Astrocyte of the spinal cord (primary cell): ENCODE measurements around the gene GNAQ.

Experiments used
- DNase-seq: peaks from one replicate; pipeline ENCODE4 v3.0.0; 2011; ENCODE audit warnings: low read depth, low spot score
- H3K4me3 ChIP-seq: 2 replicates; pipeline ENCODE4 v1.5.1; 2011; ENCODE audit warnings: low read depth, mild to moderate bottlenecking, low read length, moderate library complexity
- CTCF ChIP-seq: IDR thresholded peaks from 2 replicates; pipeline ENCODE4 v1.5.1; 2012; ENCODE audit warnings: low read depth, mild to moderate bottlenecking, low read length, inconsistent platforms
- in situ Hi-C: cut with HindIII; loops from 2 replicates; pipeline ENCODE4 v1.10.0; 2017; ENCODE audit warnings: low sequenced_read_pairs

GNAQ gene

GRCh38 chr9:77906991-77907390, 124.6 kb downstream of the GNAQ start:
- no peak overlapping the region for H3K4me3 ChIP-seq
- no peak for TF ChIP-seq CTCF
- in situ Hi-C loops: no loop called here
- DNase-seq: no peak

GRCh38 chr9:77903666-77904285, 127.8 kb downstream of the GNAQ start:
- no peak for TF ChIP-seq CTCF
- DNase-seq: no peak
- in situ Hi-C loops: no loop called here
- H3K4me3 ChIP-seq: no peak overlapping the region

- in situ Hi-C loops: no loop called here
- no peak for TF ChIP-seq CTCF
- no peak for DNase-seq
- no peak overlapping the region for H3K4me3 ChIP-seq
These were observed 129.8 kb downstream of the GNAQ start for GRCh38 chr9:77901771-77902170.

- no peak for TF ChIP-seq CTCF
- in situ Hi-C loops: no loop called here
These were observed 130.6 kb downstream of the GNAQ start for GRCh38 chr9:77901018-77901417.

GRCh38 chr9:77899679-77900354, 131.8 kb downstream of the GNAQ start:
- DNase-seq: peak; percentile 80
- in situ Hi-C loops: no loop called here
- no peak overlapping the region for H3K4me3 ChIP-seq
- TF ChIP-seq CTCF: no peak

More at GRCh38 chr9:77901018-77901417, 130.6 kb downstream of the GNAQ start:
- DNase-seq: no peak
- H3K4me3 ChIP-seq: no peak overlapping the region

GRCh38 chr9:77898864-77899263, 132.7 kb downstream of the GNAQ start:
- no peak for DNase-seq
- no peak for TF ChIP-seq CTCF
- H3K4me3 ChIP-seq: no peak overlapping the region
- in situ Hi-C loops: no loop called here
